IMR-90 (cell line): ENCODE data around the gene PLB1. TPM values are rescaled to one million over a fixed set of nuclear protein-coding genes. Genes with fewer than 3 reads are reported as not detected.

ENCODE experiments used
- ATAC-seq: fragments of 200-7000 bp; cut with Tn5 transposase; 2 replicates; pipeline ENCODE4 v1.9.1; 2020; ENCODE audit warnings: low read depth, mild to moderate bottlenecking, moderate library complexity
- BruUV-seq: library from RNA; stranded (reverse); fragments of 400-500 nt; replicated peaks from 2 replicates; lab custom pipeline; 2021; lab: Mats Ljungman, UMichigan
- CTCF ChIA-PET: fragments of 300-600 bp; formaldehyde crosslinking; extraction: SDS; loops from one replicate; lab custom pipeline; 2021; ENCODE audit warnings: antibody characterized with exemption; lab: Yijun Ruan, JAX
- POLR2A ChIA-PET: fragments of 300-600 bp; sonication (Branson Sonifier 250); formaldehyde crosslinking; loops from one replicate; lab custom pipeline; 2022; ENCODE audit warnings: antibody characterized with exemption; ENCODE audit not compliant: unreplicated experiment; lab: Charles Lee
- DNase-seq: peaks from one replicate; pipeline ENCODE4 v3.0.0; 2013
- H2AFZ ChIP-seq: replicated peaks from 2 replicates; pipeline ENCODE3; 2013; ENCODE audit warnings: low read length, mild to moderate bottlenecking; ENCODE audit not compliant: poor library complexity
- H2AK5ac ChIP-seq: 2 replicates; pipeline ENCODE4 v1.6.1; 2013; ENCODE audit warnings: low read depth, low read length, inconsistent platforms
- H2AK9ac ChIP-seq: replicated peaks from 2 replicates; pipeline ENCODE3; 2013; ENCODE audit warnings: mild to moderate bottlenecking, low read depth, low read length, moderate library complexity; ENCODE audit not compliant: poor library complexity
- H2BK120ac ChIP-seq: 2 replicates; pipeline ENCODE4 v1.6.1; 2013; ENCODE audit warnings: low read depth, low read length, inconsistent platforms
- H2BK15ac ChIP-seq: 3 replicates; pipeline ENCODE4 v1.6.1; 2013; ENCODE audit warnings: low read depth, low read length, inconsistent platforms
- H2BK20ac ChIP-seq: 2 replicates; pipeline ENCODE4 v1.6.1; 2013; ENCODE audit warnings: low read depth, mild to moderate bottlenecking, inconsistent platforms, low read length, moderate library complexity
- H2BK5ac ChIP-seq: 2 replicates; pipeline ENCODE4 v1.6.1; 2013; ENCODE audit warnings: mild to moderate bottlenecking, low read depth, low read length, inconsistent platforms; ENCODE audit not compliant: poor library complexity, severe bottlenecking
- H3K14ac ChIP-seq: replicated peaks from 2 replicates; pipeline ENCODE4 v1.6.1; 2013; ENCODE audit warnings: low read depth, low read length, inconsistent platforms
- H3K18ac ChIP-seq: 2 replicates; pipeline ENCODE4 v1.6.1; 2013; ENCODE audit warnings: low read depth, low read length, control low read depth
- H3K23ac ChIP-seq: 2 replicates; pipeline ENCODE4 v1.6.1; 2013; ENCODE audit warnings: low read depth, low read length, inconsistent platforms
- H3K27ac ChIP-seq: 2 replicates; pipeline ENCODE4 v1.5.1; 2013; ENCODE audit warnings: mild to moderate bottlenecking, control low read depth, low read length; ENCODE audit not compliant: insufficient read depth
- H3K27me3 ChIP-seq: 2 replicates; pipeline ENCODE4 v1.6.1; 2013; ENCODE audit warnings: low read length; ENCODE audit not compliant: control insufficient read depth, insufficient read depth
- H3K36me3 ChIP-seq: 2 replicates; pipeline ENCODE4 v1.6.1; 2013; ENCODE audit warnings: low read length, mixed read lengths; ENCODE audit not compliant: control insufficient read depth, insufficient read depth
- H3K4ac ChIP-seq: 2 replicates; pipeline ENCODE4 v1.6.1; 2013; ENCODE audit warnings: low read depth, low read length, inconsistent platforms
- H3K4me1 ChIP-seq: 2 replicates; pipeline ENCODE4 v1.6.1; 2013; ENCODE audit warnings: low read length, mixed read lengths; ENCODE audit not compliant: control insufficient read depth, insufficient read depth
- H3K4me2 ChIP-seq: 2 replicates; pipeline ENCODE4 v1.6.1; 2013; ENCODE audit warnings: low read depth, mild to moderate bottlenecking, control low read depth, low read length, moderate library complexity
- H3K4me3 ChIP-seq: 2 replicates; pipeline ENCODE4 v1.5.1; 2013; ENCODE audit warnings: low read depth, mild to moderate bottlenecking, control low read depth, low read length, moderate library complexity; ENCODE audit not compliant: insufficient read depth
- H3K56ac ChIP-seq: 2 replicates; pipeline ENCODE4 v1.6.1; 2013; ENCODE audit warnings: low read length, inconsistent platforms; ENCODE audit not compliant: insufficient read depth; ENCODE audit errors: extremely low read depth
- H3K79me1 ChIP-seq, 2 experiments: 2 replicates each; pipeline ENCODE4 v1.6.1; 2013; ENCODE audit warnings: low read length in 2 of 2, inconsistent platforms in 1 of 2, low read depth in 1 of 2
- H3K9ac ChIP-seq: 2 replicates; pipeline ENCODE4 v1.6.1; 2013; ENCODE audit warnings: low read depth, low read length, control low read depth
- H3K9me1 ChIP-seq: 2 replicates; pipeline ENCODE4 v1.6.1; 2013; ENCODE audit warnings: low read length, inconsistent platforms; ENCODE audit not compliant: insufficient read depth
- H3K9me3 ChIP-seq: 2 replicates; pipeline ENCODE4 v1.6.1; 2013; ENCODE audit warnings: low read length; ENCODE audit not compliant: control insufficient read depth, insufficient read depth
- H4K20me1 ChIP-seq: 2 replicates; pipeline ENCODE4 v1.6.1; 2013; ENCODE audit warnings: low read length, inconsistent platforms; ENCODE audit not compliant: insufficient read depth
- H4K5ac ChIP-seq: 2 replicates; pipeline ENCODE4 v1.6.1; 2013; ENCODE audit warnings: mild to moderate bottlenecking, low read depth, low read length, control low read depth
- H4K8ac ChIP-seq, 2 experiments: 2 replicates each; pipeline ENCODE4 v1.6.1; 2013; ENCODE audit warnings: low read depth in 2 of 2, low read length in 2 of 2, control low read depth in 1 of 2, inconsistent platforms in 1 of 2
- H4K91ac ChIP-seq: 2 replicates; pipeline ENCODE4 v1.6.1; 2013; ENCODE audit warnings: low read depth, low read length, inconsistent platforms; ENCODE audit not compliant: insufficient read depth
- CEBPB ChIP-seq: IDR thresholded peaks from 2 replicates; pipeline ENCODE4 v1.6.1; 2012; ENCODE audit warnings: low read depth, low read length, improper control_type of control experiment
- FOS ChIP-seq: fragments of 150-350 bp; IDR thresholded peaks from 2 replicates; pipeline ENCODE4 v1.6.1; 2016; ENCODE audit warnings: low read depth, low read length
- MAFK ChIP-seq: IDR thresholded peaks from 2 replicates; pipeline ENCODE4 v1.6.1; 2012; ENCODE audit warnings: low read depth, low read length, improper control_type of control experiment
- MXI1 ChIP-seq: IDR thresholded peaks from 2 replicates; pipeline ENCODE4 v1.6.1; 2012; ENCODE audit warnings: low read depth, mild to moderate bottlenecking, low read length, moderate library complexity, borderline replicate concordance
- NFE2L2 ChIP-seq: fragments of 150-350 bp; IDR thresholded peaks from 2 replicates; pipeline ENCODE4 v1.6.1; 2016; ENCODE audit warnings: low read depth, mild to moderate bottlenecking, low read length
- POLR2A ChIP-seq: IDR thresholded peaks from 2 replicates; pipeline ENCODE4 v1.6.1; 2012; ENCODE audit warnings: mild to moderate bottlenecking, low read depth, low read length
- SMC3 ChIP-seq: fragments of 150-350 bp; IDR thresholded peaks from 2 replicates; pipeline ENCODE4 v1.6.1; 2016; ENCODE audit warnings: low read depth, mild to moderate bottlenecking, antibody characterized with exemption, low read length, moderate library complexity
- WGBS, 2 experiments: methylation state at CpG; one replicate each; pipeline versions ENCODE4 v1.1.5 to v1.1.7; 2013; ENCODE audit warnings: missing lambda C conversion rate in 2 of 2; ENCODE audit not compliant: insufficient read length in 1 of 2; ENCODE audit errors: extremely low coverage in 2 of 2; 5-methylcytosine and 5-hydroxymethylcytosine counted together
- dilution Hi-C: fragments of 300-500 bp; cut with HindIII; formaldehyde crosslinking; loops from one replicate; pipeline ENCODE4 v1.14.3; 2018; ENCODE audit warnings: low sequenced_read_pairs; ENCODE audit not compliant: unreplicated experiment
- in situ Hi-C: fragments of 300-500 bp; cut with MboI; formaldehyde crosslinking; loops from 3 replicates; pipeline ENCODE4 v1.14.3; 2019; ENCODE audit warnings: low sequenced_read_pairs, inconsistent platforms, mixed read lengths
- intact Hi-C: fragments of 100-400 bp; cut with micrococcal nuclease; formaldehyde crosslinking; loops from 2 replicates; pipeline ENCODE4 v1.10.0; 2022
- polyA plus RNA-seq, 3 experiments: library from polyadenylated mRNA; depleted of rRNA; stranded (reverse); fragments of >200 nt; gene quantifications; 2 replicates each; pipeline ENCODE4 v1.2.3, GENCODE V29; 2012; ENCODE audit warnings: low replicate concordance in 1 of 3
- total RNA-seq: library from RNA; depleted of rRNA; stranded (reverse); fragments of >200 nt; gene quantifications from 2 replicates; pipeline ENCODE4 v1.2.3, GENCODE V29; 2012
- TF ChIP-seq, protein P1 (sequence below): conservative IDR thresholded peaks from 2 replicates; pipeline ENCODE4 v1.5.1; 2012; ENCODE audit warnings: mild to moderate bottlenecking, low read depth, low read length, improper control_type of control experiment
- TF ChIP-seq, protein P2 (sequence below): fragments of 150-350 bp; IDR thresholded peaks from 2 replicates; pipeline ENCODE4 v1.6.1; 2016; ENCODE audit warnings: low read depth, mild to moderate bottlenecking, low read length, moderate library complexity, borderline replicate concordance

PLB1 gene
- total and polyA plus RNA-seq, 2 of the 4 experiments (the other 2 are of a cell fraction) = 0.74 to 0.90 TPM

DNA sequence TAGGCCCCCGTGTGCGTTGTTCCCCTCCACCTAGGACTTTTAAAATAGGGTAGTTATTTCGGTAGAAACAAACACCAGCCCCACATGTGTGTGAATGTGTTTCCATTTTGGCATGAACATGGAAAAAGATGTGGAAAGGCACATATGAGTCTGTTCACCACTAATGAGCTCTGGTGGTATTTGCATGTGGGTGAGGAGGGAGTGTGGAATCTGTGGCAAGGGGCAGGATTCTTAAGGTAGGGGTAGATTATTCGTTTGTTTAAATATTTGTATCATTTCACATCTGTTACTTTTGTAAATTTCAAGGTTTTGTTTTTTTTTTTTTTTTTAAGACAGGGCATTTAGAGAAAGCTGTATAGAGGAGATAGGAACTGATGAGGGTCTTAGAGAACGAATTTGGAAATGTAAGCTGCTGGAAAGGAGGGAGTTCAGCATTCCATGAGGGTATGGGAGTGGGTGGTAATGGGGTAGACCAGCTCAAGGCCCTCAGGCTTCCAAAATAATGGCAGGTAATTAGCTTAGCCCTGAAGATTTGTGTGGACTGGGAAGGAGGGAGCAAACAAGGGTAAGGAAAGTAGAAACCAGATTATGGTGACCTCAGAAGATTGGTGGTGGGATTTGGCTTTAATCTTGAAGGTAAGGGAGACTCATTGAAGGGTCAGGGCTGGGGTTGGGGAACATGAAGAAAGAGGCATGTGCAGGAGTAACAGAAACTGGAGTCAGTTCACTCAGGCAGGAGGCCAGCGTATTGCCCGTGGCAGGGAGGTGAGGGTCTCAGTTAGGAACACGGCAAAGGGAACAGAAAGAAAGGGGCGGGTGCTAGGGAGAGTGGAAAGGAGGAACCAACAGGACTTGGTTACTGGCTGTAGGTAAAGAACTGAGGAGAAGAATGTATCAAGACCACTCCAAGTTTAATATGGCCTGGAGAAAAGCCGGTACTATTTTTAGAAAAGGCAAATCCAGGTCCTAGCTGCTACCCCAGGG is 123.6 kb downstream of the PLB1 start:
- Histone ChIP-seq H3K79me1 (peaks cover 0 to 6% of the 10 kb centered on the region in 2 experiments; a peak in 1 of 4 replicates), H3K27me3 (no peaks in the 10 kb centered on the region), H3K14ac (0 out of 2 replicates have a peak overlapping the region, but pooled peaks have one; percentile 71), H2BK20ac (no peak overlapping the region; the same call in none of the 2 replicates), H3K18ac (peak overlapping the region; percentile 20; the same call in 1 of the 2 replicates), H2AK5ac (peak overlapping the region; percentile 7; the same call in 1 of the 2 replicates), H4K8ac (0 out of 4 replicates have a peak overlapping the region, but pooled peaks of 1 of the 2 experiments have one; percentile 18), H4K91ac (0 out of 2 replicates have a peak overlapping the region, but pooled peaks have one; percentile 2), H2AFZ (no peak overlapping the region), H4K5ac (0 out of 2 replicates have a peak overlapping the region, but pooled peaks have one; percentile 23), H2BK120ac (peak overlapping the region; percentile 4; the same call in 1 of the 2 replicates), H3K9me3 (no peaks in the 10 kb centered on the region), H3K4ac (no peak overlapping the region), H3K27ac (no peak overlapping the region), H3K9me1 (peaks cover 4% of the 10 kb centered on the region), H2BK15ac (0 out of 3 replicates have a peak overlapping the region, but pooled peaks have one; percentile 3), H3K4me2 (no peak overlapping the region), H3K4me3 (no peak overlapping the region), H2BK5ac (no peak overlapping the region), H3K9ac (no peak overlapping the region), H4K20me1 (no peaks in the 10 kb centered on the region), H3K56ac (no peak overlapping the region), H3K23ac (no peak overlapping the region), H3K36me3 (no peaks in the 10 kb centered on the region), H3K4me1 (peaks cover 13% of the 10 kb centered on the region), H2AK9ac (no peak overlapping the region)
- no TSS peak for BruUV-seq
- in situ Hi-C loops (no loop called here), intact Hi-C loops (no loop called here), dilution Hi-C loops (no loop called here)
- ChIA-PET CTCF (interaction anchor here (0.8 to 1.3 kb wide), 2 partner anchors 26 to 43 kb away, joined by 3 read pairs; no protein-coding TSS in a partner anchor), POLR2A (no interaction called here)
- TF ChIP-seq, protein P1, sequence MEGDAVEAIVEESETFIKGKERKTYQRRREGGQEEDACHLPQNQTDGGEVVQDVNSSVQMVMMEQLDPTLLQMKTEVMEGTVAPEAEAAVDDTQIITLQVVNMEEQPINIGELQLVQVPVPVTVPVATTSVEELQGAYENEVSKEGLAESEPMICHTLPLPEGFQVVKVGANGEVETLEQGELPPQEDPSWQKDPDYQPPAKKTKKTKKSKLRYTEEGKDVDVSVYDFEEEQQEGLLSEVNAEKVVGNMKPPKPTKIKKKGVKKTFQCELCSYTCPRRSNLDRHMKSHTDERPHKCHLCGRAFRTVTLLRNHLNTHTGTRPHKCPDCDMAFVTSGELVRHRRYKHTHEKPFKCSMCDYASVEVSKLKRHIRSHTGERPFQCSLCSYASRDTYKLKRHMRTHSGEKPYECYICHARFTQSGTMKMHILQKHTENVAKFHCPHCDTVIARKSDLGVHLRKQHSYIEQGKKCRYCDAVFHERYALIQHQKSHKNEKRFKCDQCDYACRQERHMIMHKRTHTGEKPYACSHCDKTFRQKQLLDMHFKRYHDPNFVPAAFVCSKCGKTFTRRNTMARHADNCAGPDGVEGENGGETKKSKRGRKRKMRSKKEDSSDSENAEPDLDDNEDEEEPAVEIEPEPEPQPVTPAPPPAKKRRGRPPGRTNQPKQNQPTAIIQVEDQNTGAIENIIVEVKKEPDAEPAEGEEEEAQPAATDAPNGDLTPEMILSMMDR = no peak
- TF ChIP-seq NFE2L2 (no peak), MXI1 (no peak), MAFK (no peak), CEBPB (no peak), POLR2A (no peak), SMC3 (no peak), FOS (no peak)
- TF ChIP-seq, protein P2, sequence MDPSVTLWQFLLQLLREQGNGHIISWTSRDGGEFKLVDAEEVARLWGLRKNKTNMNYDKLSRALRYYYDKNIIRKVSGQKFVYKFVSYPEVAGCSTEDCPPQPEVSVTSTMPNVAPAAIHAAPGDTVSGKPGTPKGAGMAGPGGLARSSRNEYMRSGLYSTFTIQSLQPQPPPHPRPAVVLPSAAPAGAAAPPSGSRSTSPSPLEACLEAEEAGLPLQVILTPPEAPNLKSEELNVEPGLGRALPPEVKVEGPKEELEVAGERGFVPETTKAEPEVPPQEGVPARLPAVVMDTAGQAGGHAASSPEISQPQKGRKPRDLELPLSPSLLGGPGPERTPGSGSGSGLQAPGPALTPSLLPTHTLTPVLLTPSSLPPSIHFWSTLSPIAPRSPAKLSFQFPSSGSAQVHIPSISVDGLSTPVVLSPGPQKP = no peak
- peak; percentile 30 for DNase-seq
- ATAC-seq = no peak
- 90% methylated on average over 5 of the region's 10 CpGs; no CpG with 5 or more reads in 1 of the 2 experiments for WGBS, 2 experiments
